HFFc6 (cell line): ENCODE data around the gene MPL. TPM values are rescaled to one million over a fixed set of nuclear protein-coding genes. Genes with fewer than 3 reads are reported as not detected.
"Not testable (repeated sequence)": the region's sequence is repeated elsewhere in the genome, so short reads cannot be mapped to it uniquely, and the experiment has no call there.

Experiments used
- DNase-seq: peaks from one replicate; pipeline ENCODE4 v3.0.0-alpha.2; 2018
- H3K27ac Mint-ChIP-seq: 2 replicates; pipeline ENCODE4 v1.8.0; 2020; ENCODE audit warnings: mild to moderate bottlenecking, mixed read lengths
- H3K27me3 Mint-ChIP-seq: 2 replicates; pipeline ENCODE4 v1.8.0; 2021; ENCODE audit warnings: mild to moderate bottlenecking, moderate library complexity, mixed read lengths; ENCODE audit not compliant: insufficient read depth
- H3K36me3 Mint-ChIP-seq: 2 replicates; pipeline ENCODE4 v1.8.0; 2021; ENCODE audit warnings: low read depth, mixed read lengths
- H3K4me1 Mint-ChIP-seq: 2 replicates; pipeline ENCODE4 v1.8.0; 2020; ENCODE audit warnings: low read depth, mixed read lengths
- H3K4me3 Mint-ChIP-seq: 2 replicates; pipeline ENCODE4 v1.8.0; 2020; ENCODE audit warnings: mild to moderate bottlenecking, moderate library complexity, mixed read lengths
- H3K9me3 Mint-ChIP-seq: 2 replicates; pipeline ENCODE4 v1.8.0; 2020; ENCODE audit warnings: mild to moderate bottlenecking, mixed read lengths
- CTCF ChIP-seq: fragments of 200-600 bp; sonication (generic); IDR thresholded peaks from 2 replicates; pipeline ENCODE4 v1.5.0; 2021; ENCODE audit warnings: antibody characterized with exemption, mild to moderate bottlenecking
- microRNA-seq: library from miRNA; unstranded; fragments of <30 nt; microRNA quantifications from one replicate; pipeline ENCODE4, GENCODE V29; 2019
- total RNA-seq, 6 experiments: library from RNA; stranded (reverse); fragmentation: NEBNext Ultra II Directional; extraction: Animal tissue kit (Norgen Biotek cat#: 25700); gene quantifications; 2 replicates in 1 of 6; 3 replicates in 5 of 6; pipeline ENCODE4 v1.2.3, GENCODE V29; 2021

MPL gene
- total RNA-seq, 6 experiments from 2014 or later = not detected

DNA sequence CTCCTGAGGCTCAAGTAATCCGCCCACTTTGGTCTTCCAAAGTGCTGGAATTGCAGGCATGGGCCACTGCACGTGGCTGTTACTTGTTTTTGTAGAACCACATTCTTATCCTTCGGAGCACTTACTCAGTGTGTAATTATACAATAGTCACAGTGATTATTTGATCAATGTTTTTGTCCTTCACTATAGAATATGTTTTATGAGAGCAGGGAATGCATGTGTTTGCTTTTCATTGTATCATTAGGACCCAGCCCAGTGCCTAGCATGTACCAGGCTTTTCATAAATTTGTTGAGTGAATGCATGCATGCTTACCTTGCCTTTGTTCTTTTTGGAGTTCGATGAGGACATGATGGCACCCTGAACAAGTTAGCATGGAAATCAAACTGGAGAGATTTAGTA is 57.9 kb downstream of the MPL start:
- H3K27ac Mint-ChIP-seq = no peak overlapping the region
- H3K36me3 Mint-ChIP-seq = peaks cover 11% of the 10 kb centered on the region
- DNase-seq = no peak
- no peak for TF ChIP-seq CTCF
- no peak overlapping the region for H3K4me3 Mint-ChIP-seq
- no peaks in the 10 kb centered on the region for H3K9me3 Mint-ChIP-seq
- peaks cover 15% of the 10 kb centered on the region; the same call in 1 of the 2 replicates for H3K4me1 Mint-ChIP-seq
- no peaks in the 10 kb centered on the region for H3K27me3 Mint-ChIP-seq

DNA sequence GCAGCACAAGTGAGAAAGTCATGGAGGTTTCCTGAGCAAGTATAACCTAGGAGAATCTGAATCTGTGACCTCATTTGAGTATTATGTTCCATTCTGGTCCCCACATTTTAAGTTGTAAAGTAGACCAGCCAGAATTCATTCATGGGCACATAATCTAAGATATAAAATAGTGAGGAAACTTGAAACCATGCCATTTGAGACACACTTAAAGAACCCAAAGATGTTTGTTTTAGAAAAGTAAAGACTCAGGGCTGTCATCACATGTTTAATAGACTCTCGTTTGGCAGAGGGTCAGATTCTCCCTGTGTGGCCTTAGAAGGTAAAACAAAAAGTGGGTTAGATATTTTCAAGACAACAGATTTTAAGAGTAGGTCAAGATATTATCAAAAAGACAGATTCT is 58.4 kb downstream of the MPL start:
- H3K4me1 Mint-ChIP-seq = peaks cover 11% of the 10 kb centered on the region; the same call in 1 of the 2 replicates
- TF ChIP-seq CTCF = no peak
- H3K27ac Mint-ChIP-seq = no peak overlapping the region
- no peak overlapping the region for H3K4me3 Mint-ChIP-seq
- H3K36me3 Mint-ChIP-seq = peaks cover 11% of the 10 kb centered on the region
- DNase-seq = no peak
- no peaks in the 10 kb centered on the region for H3K9me3 Mint-ChIP-seq
- H3K27me3 Mint-ChIP-seq = no peaks in the 10 kb centered on the region

GRCh38 chr1:43398227-43398626 is 60.6 kb downstream of the MPL start:
- H3K4me1 Mint-ChIP-seq = peaks cover 3% of the 10 kb centered on the region; the same call in 1 of the 2 replicates
- no peak for DNase-seq
- H3K36me3 Mint-ChIP-seq = peaks cover 13% of the 10 kb centered on the region
- no peak for TF ChIP-seq CTCF
- no peak overlapping the region for H3K27ac Mint-ChIP-seq
- H3K4me3 Mint-ChIP-seq = no peak overlapping the region
- no peaks in the 10 kb centered on the region for H3K9me3 Mint-ChIP-seq
- H3K27me3 Mint-ChIP-seq = no peaks in the 10 kb centered on the region

DNA sequence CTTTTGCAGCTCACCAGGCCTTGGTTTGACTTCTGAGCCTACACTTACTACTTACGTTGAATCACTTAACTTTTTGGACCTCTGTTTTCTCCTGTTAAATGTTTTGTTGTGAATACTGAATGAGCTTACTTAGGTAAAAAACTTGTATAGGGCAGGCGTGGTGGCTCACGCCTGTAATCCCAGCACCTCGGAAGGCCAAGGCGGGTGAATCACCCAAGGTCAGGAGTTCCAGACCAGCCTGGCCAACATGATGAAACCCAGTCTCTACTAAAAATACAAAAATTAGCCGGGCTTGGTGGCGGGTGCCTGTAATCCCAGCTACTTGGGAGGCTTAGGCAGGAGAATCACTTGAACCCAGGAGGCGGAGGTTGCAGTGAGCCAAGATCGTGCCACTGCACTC is 62.8 kb downstream of the MPL start:
- not testable (repeated sequence) for H3K9me3 Mint-ChIP-seq, H3K27me3 Mint-ChIP-seq, H3K4me3 Mint-ChIP-seq, DNase-seq, H3K4me1 Mint-ChIP-seq, H3K27ac Mint-ChIP-seq
- peaks cover 28% of the 10 kb centered on the region for H3K36me3 Mint-ChIP-seq

- H3K4me3 Mint-ChIP-seq = no peak overlapping the region
- H3K9me3 Mint-ChIP-seq = no peaks in the 10 kb centered on the region
- no peak for DNase-seq
- peak overlapping the region; percentile 10; the same call in 1 of the 2 replicates for H3K27ac Mint-ChIP-seq
- peaks cover 33% of the 10 kb centered on the region for H3K36me3 Mint-ChIP-seq
- no peaks in the 10 kb centered on the region for H3K4me1 Mint-ChIP-seq
- H3K27me3 Mint-ChIP-seq = no peaks in the 10 kb centered on the region
- TF ChIP-seq CTCF = no peak
Observed at GRCh38 chr1:43402089-43402865, 64.7 kb downstream of the MPL start.

Small RNA genes within 50 kb of the gene (microRNA-seq; reads per million reads assigned to microRNA genes)
- 20.1 reads per million, percentile 26 among the genes with 10 or more reads in this experiment for gene MIR6734

Other genes starting within 250 kb of the MPL start
- 100 to 1,000 TPM; 107 to 146 (median 134) TPM for gene EBNA1BP2, start 165.5 kb upstream of the MPL start, total RNA-seq
- under 1 TPM; 0.14 to 0.75 (median 0.19) TPM for gene CFAP57, start 165.5 kb upstream of the MPL start, total RNA-seq
- gene TMEM125, start 67.8 kb upstream of the MPL start, total RNA-seq = not detected
- not detected for gene C1orf210, start 52.2 kb upstream of the MPL start, total RNA-seq
- gene TIE1, start 36.8 kb upstream of the MPL start, total RNA-seq = 1 to 10 TPM in 1 of 6 experiments, under 1 TPM in 4, not detected in 1; 0.33 to 1.2 (median 0.54) TPM
- 100 to 1,000 TPM in 5 of 6 experiments, 10 to 100 TPM in 1; 87.0 to 221 (median 183) TPM for gene CDC20, start 21.2 kb downstream of the MPL start, total RNA-seq
- gene ELOVL1, start 30.2 kb downstream of the MPL start, total RNA-seq = 100 to 1,000 TPM; 137 to 185 (median 160) TPM
- gene MED8, start 52.0 kb downstream of the MPL start, total RNA-seq = 10 to 100 TPM; 56.0 to 64.0 (median 60.8) TPM
- 10 to 100 TPM; 17.2 to 21.8 (median 21.3) TPM for gene SZT2, start 52.1 kb downstream of the MPL start, total RNA-seq
- 10 to 100 TPM; 45.6 to 71.1 (median 61.7) TPM for gene HYI, start 116.1 kb downstream of the MPL start, total RNA-seq
- gene PTPRF, start 193.1 kb downstream of the MPL start, total RNA-seq = 100 to 1,000 TPM in 4 of 6 experiments, 10 to 100 TPM in 2; 94.3 to 119 (median 109) TPM